Panc1 (cell line): ENCODE data around the gene CADM4. TPM values are rescaled to one million over a fixed set of nuclear protein-coding genes. Genes with fewer than 3 reads are reported as not detected.

Source experiments
- ATAC-seq: fragments of 200-7000 bp; cut with Tn5 transposase; 2 replicates; pipeline ENCODE4 v1.9.1; 2020; ENCODE audit warnings: mild to moderate bottlenecking, moderate library complexity
- BruUV-seq: library from RNA; stranded (reverse); fragments of 400-500 nt; replicated peaks from 2 replicates; lab custom pipeline; 2021; lab: Mats Ljungman, UMichigan
- CTCF ChIA-PET: fragments of 300-600 bp; sonication (Branson Sonifier 250); formaldehyde crosslinking; loops from one replicate; lab custom pipeline; 2022; ENCODE audit warnings: antibody characterized with exemption; lab: Charles Lee
- POLR2A ChIA-PET: fragments of 300-600 bp; sonication (Branson Sonifier 250); formaldehyde crosslinking; loops from one replicate; lab custom pipeline; 2022; ENCODE audit warnings: antibody characterized with exemption; lab: Charles Lee
- DNase-seq: peaks from one replicate; pipeline ENCODE4 v3.0.0-alpha.2; 2010; ENCODE audit warnings: low read depth, low spot score
- H3K27ac ChIP-seq: 2 replicates; pipeline ENCODE4 v1.5.1; 2011; ENCODE audit warnings: mild to moderate bottlenecking, low read length, inconsistent platforms
- H3K27me3 ChIP-seq: fragments of 200-500 bp; sonication (Bioruptor generic); 2 replicates; pipeline ENCODE4 v1.6.0; 2014; ENCODE audit warnings: low read length, inconsistent platforms; ENCODE audit not compliant: control insufficient read depth, insufficient read depth
- H3K36me3 ChIP-seq: fragments of 200-500 bp; sonication (Bioruptor generic); 2 replicates; pipeline ENCODE4 v1.5.1; 2014; ENCODE audit warnings: inconsistent platforms, mild to moderate bottlenecking, low read length, moderate library complexity; ENCODE audit not compliant: control insufficient read depth, insufficient read depth
- H3K4me1 ChIP-seq: 2 replicates; pipeline ENCODE4 v1.5.1; 2011; ENCODE audit warnings: inconsistent platforms, mild to moderate bottlenecking, low read length, moderate library complexity; ENCODE audit not compliant: control insufficient read depth, insufficient read depth
- H3K4me3 ChIP-seq, 2 experiments: 2 replicates each; pipeline ENCODE4 v1.5.1; 2011 to 2012; ENCODE audit warnings: low read depth in 2 of 2, low read length in 2 of 2, mild to moderate bottlenecking in 2 of 2, inconsistent platforms in 1 of 2, moderate library complexity in 1 of 2
- H3K9me3 ChIP-seq: fragments of 200-500 bp; sonication (Bioruptor generic); 2 replicates; pipeline ENCODE4 v1.5.1; 2014; ENCODE audit warnings: low read depth, mild to moderate bottlenecking, inconsistent platforms, low read length, moderate library complexity; ENCODE audit not compliant: control insufficient read depth, insufficient read depth
- POLR2AphosphoS5 ChIP-seq: IDR thresholded peaks from 2 replicates; pipeline ENCODE4 v1.6.1; 2012; ENCODE audit warnings: mild to moderate bottlenecking, low read depth, low read length, moderate library complexity
- REST ChIP-seq, 2 experiments: IDR thresholded peaks; 2 replicates each; pipeline ENCODE4 v1.6.1; 2011 to 2012; ENCODE audit warnings: low read depth in 2 of 2, control low read depth in 1 of 2, low read length in 1 of 2, mild to moderate bottlenecking in 1 of 2, moderate library complexity in 1 of 2; ENCODE audit not compliant: insufficient read depth in 1 of 2
- SIN3A ChIP-seq: IDR thresholded peaks from 2 replicates; pipeline ENCODE4 v1.6.1; 2012; ENCODE audit warnings: low read depth, mild to moderate bottlenecking, low read length, moderate library complexity, borderline replicate concordance; ENCODE audit not compliant: insufficient read depth
- TCF7L2 ChIP-seq: IDR thresholded peaks from 2 replicates; pipeline ENCODE4 v1.6.1; 2011; ENCODE audit warnings: mild to moderate bottlenecking, low read depth, low read length, inconsistent platforms
- in situ Hi-C: cut with HindIII; loops from 2 replicates; pipeline ENCODE4 v1.10.0; 2016; ENCODE audit warnings: low sequenced_read_pairs, low pct_unique_long_range_greater_than_20kb
- intact Hi-C: fragments of 100-400 bp; cut with micrococcal nuclease; formaldehyde crosslinking; loops from one replicate; pipeline ENCODE4 v1.10.0; 2022; ENCODE audit not compliant: unreplicated experiment
- total RNA-seq: library from RNA; stranded (reverse); gene quantifications from one replicate; pipeline ENCODE4 v1.2.1, GENCODE V29; 2021; ENCODE audit not compliant: unreplicated experiment
- TF ChIP-seq, protein P1 (sequence below): fragments of 450-650 bp; IDR thresholded peaks from 2 replicates; pipeline ENCODE4 v1.5.1; 2017; ENCODE audit warnings: mild to moderate bottlenecking

CADM4 gene
- total RNA-seq, 1 experiment from 2014 or later: 2.7 TPM

DNA sequence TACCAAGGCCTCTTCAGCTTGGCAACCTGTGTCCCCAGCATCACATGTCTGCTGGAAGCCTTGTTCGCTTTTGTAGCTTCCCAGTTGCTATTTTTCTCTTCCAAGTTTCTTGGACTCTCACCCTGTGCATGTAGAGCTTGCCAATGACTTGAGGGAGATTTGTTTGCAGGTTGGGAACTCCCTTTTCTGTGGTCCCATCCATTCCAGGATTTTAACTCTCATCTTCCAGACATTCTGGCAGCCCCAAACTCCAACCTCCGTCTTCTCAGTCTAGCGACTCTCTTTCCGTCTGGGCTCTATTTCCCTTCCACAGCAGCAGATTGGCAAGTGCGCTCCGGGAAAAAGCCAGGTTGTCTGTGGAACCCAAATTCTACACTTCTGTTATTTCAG lies 21.3 kb upstream of the CADM4 start:
- CTCF ChIA-PET: no interaction called here
- Histone ChIP-seq H3K4me1 (no peaks in the 10 kb centered on the region), H3K27ac (no peak overlapping the region), H3K36me3 (no peaks in the 10 kb centered on the region), H3K4me3 (no peak overlapping the region), H3K27me3 (no peaks in the 10 kb centered on the region), H3K9me3 (no peaks in the 10 kb centered on the region)
- no TSS peak for BruUV-seq
- in situ Hi-C loops: no loop called here
- intact Hi-C loops: no loop called here
- TF ChIP-seq TCF7L2 (no peak), POLR2AphosphoS5 (no peak), SIN3A (no peak), REST (IDR thresholded peaks at IDR 0.05; ENCODE audit: insufficient read depth in 1 of 2, low read depth in 2 of 2, low read length in 1 of 2) (no peak)
- TF ChIP-seq, protein P1, sequence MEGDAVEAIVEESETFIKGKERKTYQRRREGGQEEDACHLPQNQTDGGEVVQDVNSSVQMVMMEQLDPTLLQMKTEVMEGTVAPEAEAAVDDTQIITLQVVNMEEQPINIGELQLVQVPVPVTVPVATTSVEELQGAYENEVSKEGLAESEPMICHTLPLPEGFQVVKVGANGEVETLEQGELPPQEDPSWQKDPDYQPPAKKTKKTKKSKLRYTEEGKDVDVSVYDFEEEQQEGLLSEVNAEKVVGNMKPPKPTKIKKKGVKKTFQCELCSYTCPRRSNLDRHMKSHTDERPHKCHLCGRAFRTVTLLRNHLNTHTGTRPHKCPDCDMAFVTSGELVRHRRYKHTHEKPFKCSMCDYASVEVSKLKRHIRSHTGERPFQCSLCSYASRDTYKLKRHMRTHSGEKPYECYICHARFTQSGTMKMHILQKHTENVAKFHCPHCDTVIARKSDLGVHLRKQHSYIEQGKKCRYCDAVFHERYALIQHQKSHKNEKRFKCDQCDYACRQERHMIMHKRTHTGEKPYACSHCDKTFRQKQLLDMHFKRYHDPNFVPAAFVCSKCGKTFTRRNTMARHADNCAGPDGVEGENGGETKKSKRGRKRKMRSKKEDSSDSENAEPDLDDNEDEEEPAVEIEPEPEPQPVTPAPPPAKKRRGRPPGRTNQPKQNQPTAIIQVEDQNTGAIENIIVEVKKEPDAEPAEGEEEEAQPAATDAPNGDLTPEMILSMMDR: no peak
- no peak for ATAC-seq
- POLR2A ChIA-PET: no interaction called here
- DNase-seq: no peak

- Histone ChIP-seq H3K27ac (no peak overlapping the region), H3K9me3 (no peaks in the 10 kb centered on the region), H3K4me3 (no peak overlapping the region), H3K27me3 (no peaks in the 10 kb centered on the region), H3K36me3 (no peaks in the 10 kb centered on the region), H3K4me1 (no peaks in the 10 kb centered on the region)
- no peak for DNase-seq
- no TSS peak for BruUV-seq
- POLR2A ChIA-PET: no interaction called here
- TF ChIP-seq POLR2AphosphoS5 (no peak), TCF7L2 (no peak), SIN3A (no peak), REST (IDR thresholded peaks at IDR 0.05; ENCODE audit: insufficient read depth in 1 of 2, low read depth in 2 of 2, low read length in 1 of 2) (no peak)
- intact Hi-C loops (no loop called here), in situ Hi-C loops (no loop called here)
- CTCF ChIA-PET: no interaction called here
- no peak for ATAC-seq
Measured at GRCh38 chr19:43660301-43660970, 20.8 kb upstream of the CADM4 start.
